GM18909 (cell line): Measurements from ENCODE around the gene LOC128125822.
A peak's percentile ranks its signal among the peaks of the same experiment; 100 is the strongest.
"Not testable (repeated sequence)": the region's sequence is repeated elsewhere in the genome, so short reads cannot be mapped to it uniquely, and the experiment has no call there.

Experiments
- ATAC-seq: cut with Tn5 transposase; IDR thresholded peaks from one replicate; pipeline ENCODE4 v1.9.1; 2021; ENCODE audit warnings: mild to moderate bottlenecking; ENCODE audit not compliant: unreplicated experiment, poor library complexity

LOC128125822 gene

DNA sequence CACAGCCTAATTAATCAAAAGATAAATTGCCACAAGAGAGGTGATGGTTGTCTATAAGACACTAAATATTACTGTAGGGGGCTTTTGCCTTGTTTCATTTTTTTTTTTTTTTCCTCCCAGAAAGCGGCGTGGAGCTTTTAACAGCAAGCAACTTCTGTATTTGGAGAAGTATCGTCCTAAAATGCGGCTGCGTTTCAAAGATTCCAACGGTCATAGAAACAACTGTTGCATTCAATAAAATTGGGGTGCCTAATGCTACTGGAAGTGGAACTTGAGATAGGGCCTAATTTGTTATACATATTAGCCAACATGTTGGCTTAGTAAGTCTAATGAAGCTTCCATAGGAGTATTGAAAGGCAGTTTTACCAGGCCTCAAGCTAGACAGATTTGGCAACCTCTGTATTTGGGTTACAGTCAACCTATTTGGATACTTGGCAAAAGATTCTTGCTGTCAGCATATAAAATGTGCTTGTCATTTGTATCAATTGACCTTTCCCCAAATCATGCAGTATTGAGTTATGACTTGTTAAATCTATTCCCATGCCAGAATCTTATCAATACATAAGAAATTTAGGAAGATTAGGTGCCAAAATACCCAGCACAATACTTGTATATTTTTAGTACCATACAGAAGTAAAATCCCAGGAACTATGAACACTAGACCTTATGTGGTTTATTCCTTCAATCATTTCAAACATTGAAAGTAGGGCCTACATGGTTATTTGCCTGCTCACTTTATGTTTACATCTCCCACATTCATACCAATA lies 7.8 kb downstream of the LOC128125822 start:
- ATAC-seq: no peak

DNA sequence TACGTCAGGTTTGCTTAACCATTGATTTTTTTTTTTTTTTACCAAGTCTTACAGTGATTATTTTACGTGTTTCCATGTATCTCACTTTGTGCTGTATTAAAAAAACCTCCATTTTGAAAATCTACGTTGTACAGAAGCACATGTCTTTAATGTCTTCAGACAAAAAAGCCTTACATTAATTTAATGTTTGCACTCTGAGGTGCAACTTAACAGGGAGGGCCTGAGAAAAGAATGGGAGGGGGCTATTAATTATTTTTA lies 8.4 kb downstream of the LOC128125822 start:
- ATAC-seq: no peak

DNA sequence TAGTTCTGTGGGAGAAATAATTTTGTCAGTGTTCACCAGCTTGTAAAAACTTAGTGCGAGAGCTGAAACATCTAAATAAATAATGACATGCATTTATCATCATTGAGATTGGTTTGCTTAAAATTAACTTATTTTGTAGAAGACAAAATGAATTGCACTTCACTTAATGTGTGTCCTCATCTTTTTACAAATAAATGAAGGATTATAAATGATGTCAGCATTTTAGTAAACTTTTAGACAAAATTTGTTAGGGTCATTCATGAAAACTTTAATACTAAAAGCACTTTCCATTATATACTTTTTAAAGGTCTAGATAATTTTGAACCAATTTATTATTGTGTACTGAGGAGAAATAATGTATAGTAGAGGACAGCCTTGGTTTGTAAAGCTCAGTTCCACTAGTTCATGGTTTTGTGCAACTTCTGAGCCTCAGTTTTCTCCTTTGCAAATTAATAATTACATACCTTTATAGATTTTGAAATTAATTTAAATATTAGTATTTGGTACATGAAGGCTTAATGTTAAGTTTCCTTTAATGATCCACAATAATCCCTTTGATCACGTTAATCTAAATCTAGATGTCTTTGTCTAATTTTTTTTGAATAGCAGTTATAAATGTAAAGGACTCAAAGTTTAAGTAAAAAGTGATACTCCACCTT lies 9.2 kb downstream of the LOC128125822 start:
- ATAC-seq: no peak

DNA sequence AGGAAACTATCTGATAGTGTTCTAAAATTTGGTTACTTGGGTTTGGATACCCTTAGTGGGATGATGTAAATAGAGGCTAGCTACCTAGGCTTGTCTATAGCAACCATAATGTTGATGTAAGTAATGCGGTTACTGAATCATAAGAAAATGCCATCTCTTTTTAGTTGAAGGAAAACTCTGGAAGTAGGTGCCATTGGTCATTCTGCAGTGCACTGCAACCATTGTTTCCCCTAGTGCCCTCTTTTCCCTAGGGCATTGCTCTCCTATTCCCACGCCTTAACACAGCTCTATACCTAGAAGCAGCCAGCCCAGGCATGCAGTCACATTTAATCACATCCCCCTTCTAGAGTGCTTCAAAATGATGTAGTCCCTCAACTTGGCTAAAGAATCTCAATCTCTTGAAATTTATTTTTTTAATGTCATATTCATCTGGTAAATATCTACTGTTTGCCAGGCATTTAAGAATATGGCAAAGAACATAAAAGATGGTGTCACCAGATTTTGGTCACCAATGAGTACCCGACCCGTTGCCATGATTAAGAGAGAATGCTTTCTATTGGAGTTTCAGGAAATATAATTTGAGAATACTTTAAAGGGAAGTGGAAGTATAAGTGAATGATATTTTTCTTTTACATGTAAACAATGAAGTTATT lies 10.4 kb downstream of the LOC128125822 start:
- no peak for ATAC-seq

DNA sequence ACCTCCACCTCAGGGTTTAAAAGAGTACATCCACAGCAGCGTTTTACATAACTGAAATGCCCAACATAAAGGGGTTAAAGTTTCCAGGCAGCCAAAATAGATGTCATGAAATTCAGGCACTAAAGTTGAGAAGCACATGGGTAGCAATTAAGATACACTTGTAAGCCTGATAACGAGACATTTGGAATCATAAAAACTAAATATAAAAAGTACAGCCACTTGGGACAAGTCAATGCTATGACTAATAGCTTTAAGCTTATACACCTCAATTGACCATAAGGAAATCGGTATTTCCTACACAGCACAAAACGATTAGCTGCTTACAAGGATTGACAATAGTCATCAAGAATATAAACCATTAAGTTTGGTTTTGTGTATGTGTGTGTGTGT lies 11.8 kb downstream of the LOC128125822 start:
- no peak for ATAC-seq

DNA sequence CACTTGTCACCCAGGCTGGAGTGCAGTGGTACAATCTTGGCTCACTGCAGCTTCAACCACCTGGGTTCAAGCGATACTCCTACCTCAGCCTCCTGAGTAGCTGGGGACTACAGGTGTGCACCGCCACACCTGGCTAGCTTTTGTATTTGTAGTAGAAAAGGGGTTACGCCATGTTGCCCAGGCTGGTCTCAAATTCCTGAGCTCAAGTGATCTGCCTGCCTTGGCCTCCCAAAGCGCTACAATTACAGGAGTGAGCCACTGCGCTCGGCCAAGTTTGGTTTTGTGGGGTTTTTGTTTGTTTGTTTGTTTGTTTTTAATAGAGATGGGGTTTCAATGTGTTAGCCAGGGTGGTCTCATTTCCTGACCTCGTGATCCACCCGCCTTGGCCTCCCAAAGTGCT lies 12.3 kb downstream of the LOC128125822 start:
- ATAC-seq: no peak

DNA sequence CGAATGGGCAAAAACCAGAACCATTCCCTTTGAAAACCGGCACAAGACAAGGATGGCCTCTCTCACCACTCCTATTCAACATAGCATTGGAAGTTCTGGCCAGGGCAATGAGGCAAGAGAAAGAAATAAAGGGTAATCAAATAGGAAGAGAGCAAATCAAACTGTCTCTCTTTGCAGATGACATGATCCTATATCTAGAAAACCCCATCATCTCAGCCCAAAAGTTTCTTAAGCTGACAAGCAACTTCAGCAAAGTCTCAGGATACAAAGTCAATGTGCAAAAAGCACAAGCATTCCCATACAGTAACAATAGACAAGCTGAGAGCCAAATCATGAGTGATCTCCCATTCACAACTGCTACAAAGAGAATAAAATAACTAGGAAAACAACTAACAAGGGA lies 13.4 kb downstream of the LOC128125822 start:
- not testable (repeated sequence) for ATAC-seq

DNA sequence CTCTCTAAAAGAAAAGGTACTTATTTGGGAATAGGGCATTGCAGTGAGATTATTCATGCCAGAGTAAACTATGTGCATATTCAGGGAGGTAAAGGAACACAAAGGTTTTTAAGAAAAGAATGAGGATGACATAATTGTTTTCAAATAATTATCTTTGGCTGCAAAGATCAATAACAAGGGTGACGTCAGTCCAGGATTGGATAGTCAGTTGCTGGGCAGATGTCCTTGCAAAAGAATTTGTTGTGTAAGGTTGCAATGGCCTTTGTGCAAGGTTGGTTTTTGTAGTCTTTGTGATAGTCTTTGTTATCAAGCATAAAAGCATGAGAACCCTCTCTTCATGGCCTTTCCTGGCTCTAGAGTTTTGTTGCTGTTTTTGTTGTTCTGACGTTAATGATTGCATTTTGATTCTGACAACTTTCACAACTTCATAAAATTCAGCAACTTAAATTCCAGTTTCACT lies 17.7 kb downstream of the LOC128125822 start:
- no peak for ATAC-seq

DNA sequence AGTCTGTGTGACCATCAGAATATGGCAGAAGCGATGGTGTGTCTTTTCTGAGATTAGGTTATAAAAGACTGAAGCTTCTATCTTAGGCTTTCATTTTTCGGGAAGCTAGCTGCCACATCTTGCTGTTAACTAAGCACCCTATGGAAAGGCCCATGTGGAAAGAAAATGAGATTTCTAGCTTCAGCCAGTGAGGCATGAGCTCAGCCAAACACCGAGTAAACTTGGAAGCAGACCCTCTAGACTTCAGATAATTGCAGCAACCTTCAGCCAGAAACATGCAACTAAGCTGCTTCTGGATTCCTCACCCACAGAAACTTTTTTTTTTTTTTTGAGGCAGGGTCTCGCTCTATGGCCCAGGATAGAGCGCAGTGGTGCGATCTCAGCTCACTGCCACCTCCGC lies 20.6 kb downstream of the LOC128125822 start:
- no peak for ATAC-seq

DNA sequence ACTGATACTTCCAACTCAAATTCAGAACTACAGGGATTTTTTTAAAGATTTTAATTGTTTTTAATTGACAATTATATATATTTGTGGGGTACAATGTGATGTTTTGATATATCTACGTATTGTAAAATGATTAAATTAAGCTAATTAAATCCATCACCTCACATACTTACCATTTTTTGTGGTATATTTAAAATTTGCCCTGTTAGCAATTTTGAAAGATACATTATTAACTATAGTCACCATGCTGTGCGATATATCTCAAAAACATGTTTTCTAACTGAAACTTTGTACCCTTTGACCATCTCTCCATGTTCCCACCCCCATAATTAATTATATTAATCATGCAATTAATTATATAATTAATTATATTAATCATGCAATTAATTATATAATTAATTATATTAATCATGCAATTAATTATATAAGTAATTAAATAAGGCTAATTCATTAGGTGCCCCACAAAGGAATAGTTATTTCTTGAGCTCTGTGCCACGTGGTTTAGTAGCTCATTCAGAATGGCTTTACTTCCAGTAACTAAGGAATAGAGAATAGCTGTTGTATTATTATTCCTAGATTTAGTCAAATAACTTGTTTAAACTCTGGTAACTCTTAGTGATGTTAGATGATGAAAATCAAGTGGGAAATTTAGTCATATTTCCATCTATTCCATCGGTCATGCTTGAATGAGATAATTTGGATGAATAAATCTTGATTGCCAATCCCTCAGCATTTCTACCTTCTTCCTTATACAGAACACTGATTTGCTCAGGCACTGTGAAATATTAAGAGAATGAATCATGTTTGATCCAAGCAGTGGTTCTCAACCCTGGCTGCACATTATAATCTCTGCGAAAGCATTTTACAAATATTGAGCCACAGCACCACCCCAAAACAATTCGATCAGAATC lies 25.1 kb downstream of the LOC128125822 start:
- ATAC-seq: no peak

DNA sequence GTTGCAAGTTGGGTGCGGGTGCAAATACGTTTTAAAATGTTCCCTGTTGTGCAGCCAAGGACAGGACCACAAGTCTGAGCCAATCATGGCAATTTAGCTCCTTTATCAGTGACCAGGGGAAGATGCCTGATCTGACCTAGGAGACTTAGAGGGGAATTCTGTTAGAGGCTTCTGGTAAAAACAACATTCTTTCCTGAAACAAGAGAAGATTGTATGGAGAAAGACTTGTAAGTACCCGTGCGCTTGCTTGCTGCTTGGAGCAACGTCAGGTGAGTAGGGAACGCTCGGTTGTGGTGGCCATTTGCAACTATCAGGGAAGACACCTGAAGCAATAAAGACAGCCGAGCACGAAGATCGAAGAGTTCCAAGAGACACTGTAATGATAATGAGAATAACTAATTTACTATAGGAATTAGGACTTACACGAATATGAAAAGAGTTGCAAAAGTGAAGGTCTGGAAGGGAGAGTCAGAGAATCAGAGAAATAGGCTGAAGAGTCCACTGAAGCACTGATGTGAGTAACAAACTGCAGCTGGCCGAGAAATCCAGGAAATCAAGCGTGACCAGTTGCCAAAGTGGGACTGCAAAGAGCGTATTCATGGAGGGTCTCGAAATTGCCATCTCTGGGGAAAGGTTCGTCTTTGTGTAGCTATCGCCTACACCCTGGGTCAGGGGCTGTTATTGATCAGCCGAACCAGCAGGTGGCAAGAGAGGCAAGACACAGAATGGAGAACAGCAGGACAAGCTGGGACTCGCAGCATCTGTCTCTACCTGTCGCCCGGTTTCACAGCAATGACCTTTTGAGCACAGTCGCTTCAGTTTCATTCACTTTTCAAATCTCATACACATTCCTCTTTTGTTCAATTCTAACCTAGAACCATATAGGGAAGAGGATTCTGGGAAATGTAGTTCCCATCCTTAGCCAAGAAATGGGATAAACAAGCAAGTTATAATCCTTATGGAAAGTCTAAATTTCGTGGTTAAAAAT lies 26.1 kb downstream of the LOC128125822 start:
- ATAC-seq: peak; percentile 100

DNA sequence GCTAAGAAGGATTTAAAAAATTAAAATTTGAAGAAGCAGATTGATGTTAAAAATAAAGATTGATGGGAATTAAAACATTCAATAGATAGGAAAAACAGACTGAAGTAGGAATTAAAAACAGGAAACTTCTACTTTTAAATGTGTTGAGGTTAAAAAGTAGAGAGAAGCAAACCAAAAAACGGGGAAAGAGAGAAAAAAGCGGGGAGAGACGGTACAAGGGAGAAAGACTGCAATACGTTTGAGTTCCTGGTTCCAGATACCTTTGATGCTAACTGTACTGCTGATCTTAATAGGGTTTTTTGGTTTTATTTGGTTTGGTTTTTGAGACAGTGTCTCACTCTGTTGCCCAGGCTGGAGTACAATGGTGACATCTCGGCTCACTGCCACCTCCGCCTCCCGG lies 27.0 kb downstream of the LOC128125822 start:
- ATAC-seq: no peak

DNA sequence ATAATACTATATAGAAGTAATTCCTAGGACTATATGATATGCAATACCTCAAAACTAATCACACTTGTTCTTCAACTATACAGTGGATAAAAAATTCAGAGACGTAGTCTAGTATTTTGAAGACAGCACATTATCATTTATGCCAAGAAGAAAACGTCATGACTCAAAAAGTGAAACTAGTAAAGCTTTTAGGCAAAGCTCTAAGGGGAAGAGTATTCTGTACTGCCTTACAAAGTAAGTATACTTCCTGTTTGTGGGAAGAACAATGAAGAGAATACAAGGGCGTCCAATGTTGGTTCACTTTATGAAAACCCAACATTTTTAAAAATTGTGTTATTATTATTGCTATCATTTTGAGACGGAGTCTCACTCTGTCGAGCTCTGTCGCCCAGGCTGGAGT lies 27.9 kb downstream of the LOC128125822 start:
- no peak for ATAC-seq

DNA sequence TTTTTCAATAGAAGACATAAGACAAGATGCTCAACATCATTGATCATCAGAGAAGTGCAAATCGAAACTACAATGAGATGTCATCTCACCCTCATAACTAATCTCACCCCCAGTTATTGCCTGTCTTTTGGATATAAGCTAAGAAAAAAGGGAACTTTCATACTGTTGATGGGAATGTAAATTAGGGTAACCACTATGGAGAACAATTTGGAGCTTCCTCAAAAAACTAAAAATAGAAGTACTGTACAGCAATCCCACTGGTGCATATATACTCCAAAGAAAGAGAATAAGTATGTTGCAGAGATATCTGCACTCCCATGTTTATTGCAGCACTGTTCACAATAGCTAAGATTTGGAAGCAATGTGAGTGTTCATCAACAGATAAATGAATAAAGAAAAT lies 37.0 kb downstream of the LOC128125822 start:
- no peak for ATAC-seq

DNA sequence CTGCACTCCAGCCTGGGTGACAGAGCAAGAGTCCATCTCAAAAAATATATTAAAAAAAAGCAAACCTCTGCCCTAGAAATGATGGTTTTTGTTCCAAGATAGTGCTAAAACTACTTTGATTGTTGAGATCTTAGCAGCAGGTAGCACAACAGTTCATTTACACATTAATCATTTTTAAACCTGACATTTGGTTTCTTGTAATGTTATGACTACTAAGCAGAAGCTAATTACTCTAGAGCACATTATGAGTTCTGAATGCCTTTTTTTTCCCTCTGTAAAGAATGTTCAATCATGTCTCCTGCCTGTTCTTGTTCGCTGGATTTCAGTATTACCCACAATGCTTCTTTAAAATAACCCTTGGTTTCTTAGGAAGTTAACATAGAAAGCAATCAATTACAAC lies 38.7 kb downstream of the LOC128125822 start:
- ATAC-seq: no peak

DNA sequence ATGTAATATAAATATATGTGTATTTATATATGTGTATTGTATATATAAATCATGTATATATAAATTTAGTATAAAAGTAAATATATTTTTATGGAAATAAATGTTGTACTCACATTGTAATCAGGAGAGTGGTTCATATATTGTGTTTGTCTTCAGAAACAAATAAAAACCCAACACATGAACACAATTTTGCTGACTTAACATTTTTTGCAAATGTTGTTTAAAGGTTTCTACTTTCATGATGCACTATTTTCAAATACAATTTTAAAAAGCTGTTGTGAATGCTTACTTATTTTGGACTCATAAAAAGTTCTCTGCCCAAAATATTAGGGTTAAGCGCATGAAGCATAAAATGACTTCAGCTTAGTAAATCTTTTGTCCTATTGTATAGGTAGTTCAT lies 39.3 kb downstream of the LOC128125822 start:
- ATAC-seq: no peak

DNA sequence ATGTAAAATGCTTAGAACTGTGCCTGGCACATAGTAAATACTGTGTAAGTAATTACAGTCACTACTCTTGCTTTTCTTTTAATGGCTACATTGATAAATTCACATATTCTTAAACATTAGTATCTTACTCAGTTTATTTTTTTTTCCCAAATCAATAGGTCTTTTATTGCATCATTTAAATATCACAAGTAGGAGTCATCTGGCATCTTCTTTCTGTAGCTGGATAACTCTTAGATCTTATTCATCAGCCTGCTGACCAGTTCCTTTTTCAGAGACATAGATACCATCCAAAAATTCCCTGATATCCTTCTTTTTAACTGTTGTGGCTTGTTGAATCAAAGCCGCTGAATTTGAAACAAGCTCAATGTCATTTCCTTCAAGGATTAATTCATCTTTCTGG lies 43.3 kb downstream of the LOC128125822 start:
- no peak for ATAC-seq
